PC-3 (cell line): Measurements from ENCODE around the gene ANTXR1. TPM values are rescaled to one million over a fixed set of nuclear protein-coding genes. Genes with fewer than 3 reads are reported as not detected.

Experiments used
- ATAC-seq: fragments of 200-7000 bp; cut with Tn5 transposase; 2 replicates; pipeline ENCODE4 v1.9.1; 2020; ENCODE audit warnings: mild to moderate bottlenecking, moderate library complexity
- BruUV-seq: library from RNA; stranded (reverse); fragments of 400-500 nt; replicated peaks from 2 replicates; lab custom pipeline; 2021; lab: Mats Ljungman, UMichigan
- CTCF ChIA-PET: fragments of 300-600 bp; sonication (Branson Sonifier 250); formaldehyde crosslinking; loops from one replicate; lab custom pipeline; 2022; ENCODE audit warnings: antibody characterized with exemption; lab: Charles Lee
- POLR2A ChIA-PET: fragments of 300-600 bp; sonication (Branson Sonifier 250); formaldehyde crosslinking; loops from one replicate; lab custom pipeline; 2022; ENCODE audit warnings: antibody characterized with exemption; ENCODE audit not compliant: unreplicated experiment; lab: Charles Lee
- DNase-seq: peaks from one replicate; pipeline ENCODE4 v3.0.0-alpha.2; 2015
- H2AFZ ChIP-seq: fragments of 300-600 bp; sonication (generic); 2 replicates; pipeline ENCODE4 v1.6.0; 2016; ENCODE audit warnings: antibody characterized with exemption, low read length
- H3F3A ChIP-seq: fragments of 300-600 bp; sonication (generic); one replicate; pipeline ENCODE4 v1.6.0; 2017; ENCODE audit warnings: antibody characterized with exemption, low read length, control low read depth, mild to moderate bottlenecking; ENCODE audit not compliant: unreplicated experiment
- H3K27ac ChIP-seq: fragments of 300-600 bp; sonication (generic); 2 replicates; pipeline ENCODE4 v1.5.1; 2016; ENCODE audit warnings: mild to moderate bottlenecking, low read length
- H3K27me3 ChIP-seq: fragments of 300-600 bp; sonication (generic); 2 replicates; pipeline ENCODE4 v1.6.1; 2016; ENCODE audit warnings: low read length, mixed read lengths
- H3K36me3 ChIP-seq: fragments of 300-600 bp; sonication (generic); 2 replicates; pipeline ENCODE4 v1.6.1; 2016; ENCODE audit warnings: low read depth, mixed run types, low read length, mixed read lengths
- H3K4me1 ChIP-seq: fragments of 300-600 bp; sonication (generic); 2 replicates; pipeline ENCODE4 v1.5.1; 2016; ENCODE audit warnings: low read length; ENCODE audit not compliant: insufficient read depth
- H3K4me2 ChIP-seq: fragments of 300-600 bp; sonication (generic); 2 replicates; pipeline ENCODE4 v1.6.0; 2016; ENCODE audit warnings: low read length
- H3K4me3 ChIP-seq: fragments of 300-600 bp; sonication (generic); 2 replicates; pipeline ENCODE4 v1.5.1; 2016; ENCODE audit warnings: mild to moderate bottlenecking, low read length, mixed read lengths
- H3K79me2 ChIP-seq: fragments of 300-600 bp; sonication (generic); 2 replicates; pipeline ENCODE4 v1.6.1; 2017; ENCODE audit warnings: low read length, mixed read lengths
- H3K9ac ChIP-seq: fragments of 300-600 bp; sonication (generic); 2 replicates; pipeline ENCODE4 v1.6.0; 2016; ENCODE audit warnings: mild to moderate bottlenecking, low read length
- H3K9me2 ChIP-seq: fragments of 300-600 bp; sonication (generic); replicated peaks from 2 replicates; pipeline ENCODE4 v1.6.1; 2016; ENCODE audit warnings: mixed run types, low read length, mixed read lengths
- H3K9me3 ChIP-seq: fragments of 300-600 bp; sonication (generic); 2 replicates; pipeline ENCODE4 v1.6.1; 2016; ENCODE audit warnings: low read length, mixed read lengths
- H4K20me1 ChIP-seq: fragments of 300-600 bp; sonication (generic); 2 replicates; pipeline ENCODE4 v1.6.1; 2016; ENCODE audit warnings: low read length, mixed read lengths
- CTCF ChIP-seq: fragments of 300-600 bp; sonication (generic); conservative IDR thresholded peaks from 2 replicates; pipeline ENCODE4 v1.5.1; 2017; ENCODE audit warnings: antibody characterized with exemption, low read depth, mild to moderate bottlenecking, low read length
- EZH2 ChIP-seq: fragments of 300-600 bp; sonication (generic); IDR thresholded peaks from one replicate; pipeline ENCODE4 v1.6.1; 2017; ENCODE audit warnings: antibody characterized with exemption, mild to moderate bottlenecking, low read length; ENCODE audit not compliant: unreplicated experiment
- EZH2phosphoT487 ChIP-seq: fragments of 300-600 bp; sonication (generic); IDR thresholded peaks from 2 replicates; pipeline ENCODE4 v1.6.1; 2018; ENCODE audit warnings: mild to moderate bottlenecking, antibody characterized with exemption, low read length, borderline replicate concordance
- intact Hi-C: fragments of 100-400 bp; cut with micrococcal nuclease; formaldehyde crosslinking; loops from 2 replicates; pipeline ENCODE4 v1.9.0; 2023
- total RNA-seq: library from RNA; depleted of rRNA; stranded (reverse); fragments of >200 nt; gene quantifications from 2 replicates; pipeline ENCODE4 v1.2.3, GENCODE V29; 2014

ANTXR1 gene
- total RNA-seq, 1 experiment from 2014 or later = 31.2 TPM

GRCh38 chr2:69062307-69062962 is 49.5 kb downstream of the ANTXR1 start:
- no peak overlapping the region for H2AFZ ChIP-seq
- H3F3A ChIP-seq = no peaks in the 10 kb centered on the region
- H3K4me1 ChIP-seq = peaks cover 18% of the 10 kb centered on the region
- H3K9me2 ChIP-seq = no peaks in the 10 kb centered on the region
- no peaks in the 10 kb centered on the region for H3K79me2 ChIP-seq
- no TSS peak for BruUV-seq
- no peaks in the 10 kb centered on the region; the same call in 1 of the 2 replicates for H3K36me3 ChIP-seq
- no peaks in the 10 kb centered on the region for H3K9me3 ChIP-seq
- peak overlapping the region; percentile 53 for H3K27ac ChIP-seq
- POLR2A ChIA-PET = no interaction called here
- no peaks in the 10 kb centered on the region for H4K20me1 ChIP-seq
- H3K4me3 ChIP-seq = no peak overlapping the region
- ATAC-seq = peak; percentile 86
- intact Hi-C loops = loop anchor here (2.0 kb wide), 1 partner anchor 16 kb away; no protein-coding TSS in a partner anchor
- H3K9ac ChIP-seq = no peak overlapping the region
- CTCF ChIA-PET = interaction anchor here (0.7 kb wide), 1 partner anchor 244 kb away, joined by 5 read pairs; no protein-coding TSS in a partner anchor
- peak; percentile 39 for DNase-seq
- TF ChIP-seq EZH2 (no peak), EZH2phosphoT487 (no peak), CTCF (no peak)
- H3K4me2 ChIP-seq = peak overlapping the region; percentile 5
- no peaks in the 10 kb centered on the region for H3K27me3 ChIP-seq

GRCh38 chr2:69065735-69066336 is 52.9 kb downstream of the ANTXR1 start:
- Histone ChIP-seq H2AFZ (no peak overlapping the region), H3K9me2 (no peaks in the 10 kb centered on the region), H3K36me3 (0 out of 2 replicates have a peak, but pooled peaks cover 2% of the 10 kb centered on the region), H3K9me3 (no peaks in the 10 kb centered on the region), H3K79me2 (no peaks in the 10 kb centered on the region), H3K27ac (no peak overlapping the region), H3K27me3 (no peaks in the 10 kb centered on the region), H4K20me1 (no peaks in the 10 kb centered on the region), H3K4me1 (peaks cover 18% of the 10 kb centered on the region), H3K4me3 (no peak overlapping the region), H3F3A (no peaks in the 10 kb centered on the region), H3K4me2 (no peak overlapping the region), H3K9ac (no peak overlapping the region)
- POLR2A ChIA-PET = no interaction called here
- ATAC-seq (no peak), DNase-seq (no peak)
- TF ChIP-seq EZH2 (no peak), EZH2phosphoT487 (no peak), CTCF (no peak)
- CTCF ChIA-PET = no interaction called here
- BruUV-seq = no TSS peak
- intact Hi-C loops = no loop called here
